ENCODE measurements around the gene MARS2.

- TF ChIP-seq CTCF (tag by site-specific recombination; IDR thresholded peaks at IDR 0.05) (no peak), ZNF366 (tag by site-specific recombination; conservative IDR thresholded peaks at IDR 0.05) (no peak), ATF2 (tag by site-specific recombination; IDR thresholded peaks at IDR 0.05; ENCODE audit: low read depth) (no peak), INSM2 (tag by site-specific recombination; IDR thresholded peaks at IDR 0.05) (no peak), ZFP41 (tag by site-specific recombination; IDR thresholded peaks at IDR 0.05; ENCODE audit: borderline replicate concordance) (no peak), ZNF146 (tag by site-specific recombination; IDR thresholded peaks at IDR 0.05) (no peak), PRDM1 (tag by site-specific recombination; IDR thresholded peaks at IDR 0.05) (no peak), ZNF549 (tag by site-specific recombination; IDR thresholded peaks at IDR 0.05) (no peak), ZBTB20 (tag by site-specific recombination; IDR thresholded peaks at IDR 0.05) (no peak), ZNF23 (tag by site-specific recombination; IDR thresholded peaks at IDR 0.05; ENCODE audit: borderline replicate concordance) (no peak)
Observed at GRCh38 chr2:197672371-197672893, 32.7 kb upstream of the MARS2 start.
